Measurements from ENCODE around the gene LAMP5.

The LAMP5 gene, protein sequence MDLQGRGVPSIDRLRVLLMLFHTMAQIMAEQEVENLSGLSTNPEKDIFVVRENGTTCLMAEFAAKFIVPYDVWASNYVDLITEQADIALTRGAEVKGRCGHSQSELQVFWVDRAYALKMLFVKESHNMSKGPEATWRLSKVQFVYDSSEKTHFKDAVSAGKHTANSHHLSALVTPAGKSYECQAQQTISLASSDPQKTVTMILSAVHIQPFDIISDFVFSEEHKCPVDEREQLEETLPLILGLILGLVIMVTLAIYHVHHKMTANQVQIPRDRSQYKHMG

GRCh38 chr20:9514461-9515213 lies at the start of gene LAMP5:
LAMP5 (plus strand) TSS chr20:9514590; CDS start chr20:9514853, 263 bp downstream.
- DNase-seq: no peak

DNA sequence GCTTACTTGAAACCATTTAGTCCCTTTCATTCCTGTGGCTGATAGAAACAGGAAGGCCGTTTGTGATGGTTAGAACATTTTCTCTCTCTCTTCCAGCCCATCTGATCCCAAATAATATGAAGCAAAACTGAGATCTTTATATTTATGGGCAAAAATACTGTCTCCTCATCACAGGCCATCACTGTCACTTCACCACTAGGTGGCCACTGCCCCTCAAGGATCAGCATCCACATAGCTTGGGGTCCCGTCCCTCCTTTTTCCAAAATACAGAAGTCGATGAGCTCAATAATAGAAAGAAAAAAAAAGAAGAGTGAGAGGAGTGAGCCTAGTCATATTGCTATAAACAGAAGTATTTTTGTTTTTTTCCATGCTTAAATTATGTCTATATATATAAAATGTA lies 46.4 kb upstream of the LAMP5 start:
- no peak for DNase-seq

- DNase-seq: no peak
Observed at GRCh38 chr20:9474835-9475415, 39.5 kb upstream of the LAMP5 start.

DNA sequence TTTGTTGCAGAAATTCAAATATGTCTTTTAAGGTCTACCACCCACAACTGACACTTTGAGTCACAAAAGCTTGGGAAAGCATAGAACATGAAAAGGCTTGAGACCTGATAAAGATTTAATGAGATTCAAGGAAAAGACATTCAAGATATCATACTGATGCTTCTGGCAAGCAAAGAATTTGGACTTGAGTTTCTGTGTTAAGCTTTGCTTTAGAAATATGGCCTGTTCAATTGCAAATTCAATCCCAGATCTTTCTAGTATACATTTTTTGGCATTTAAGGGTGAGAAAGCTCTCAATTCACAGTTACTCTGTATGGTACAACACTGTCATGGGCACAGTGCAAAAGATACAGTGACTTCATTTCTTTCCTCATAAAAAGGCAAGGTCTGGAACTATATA lies 38.9 kb upstream of the LAMP5 start:
- no peak for DNase-seq

GRCh38 chr20:9476174-9476573 lies 38.2 kb upstream of the LAMP5 start:
- DNase-seq: no peak

DNA sequence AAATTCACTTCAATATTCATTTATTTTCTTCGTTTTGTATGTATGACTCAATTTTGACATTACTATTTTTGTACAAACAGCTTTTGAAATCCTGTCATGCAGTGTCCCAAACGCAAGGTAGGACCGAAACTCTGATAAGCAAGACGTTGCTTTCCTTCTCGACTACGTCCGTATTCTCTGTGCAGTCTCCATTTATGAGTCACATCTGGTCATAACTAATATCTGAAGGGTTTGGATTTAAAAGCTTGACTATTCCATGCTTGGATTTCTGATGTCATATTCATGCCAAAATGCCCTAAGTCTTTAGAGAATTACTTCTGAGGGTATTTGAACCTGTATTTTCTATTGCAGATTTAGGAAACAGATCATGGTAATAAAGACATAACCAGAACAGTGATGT lies 37.8 kb upstream of the LAMP5 start:
- no peak for DNase-seq

GRCh38 chr20:9478771-9479170 lies 35.6 kb upstream of the LAMP5 start:
- DNase-seq: no peak

- no peak for DNase-seq
Observed at GRCh38 chr20:9480066-9480465, 34.3 kb upstream of the LAMP5 start.

DNA sequence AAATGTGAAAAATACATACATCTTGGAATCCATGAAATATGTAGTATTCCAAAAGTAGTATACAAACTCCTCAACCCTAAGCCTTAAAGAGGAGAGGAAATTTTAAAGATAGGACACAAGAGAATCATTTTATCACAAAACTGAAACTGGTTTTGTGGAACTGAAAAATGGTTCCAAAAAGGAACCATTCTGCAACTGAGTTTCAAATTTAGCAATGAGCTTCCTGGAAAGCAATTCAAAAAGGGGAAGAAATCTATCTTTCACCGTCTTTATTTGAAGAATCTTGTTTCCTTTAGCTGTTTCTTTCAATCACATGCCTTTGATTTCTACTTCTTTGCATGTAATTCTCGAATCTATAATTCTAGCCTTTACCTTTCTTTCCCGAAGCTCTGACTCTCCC lies 32.2 kb upstream of the LAMP5 start:
- no peak for DNase-seq

DNA sequence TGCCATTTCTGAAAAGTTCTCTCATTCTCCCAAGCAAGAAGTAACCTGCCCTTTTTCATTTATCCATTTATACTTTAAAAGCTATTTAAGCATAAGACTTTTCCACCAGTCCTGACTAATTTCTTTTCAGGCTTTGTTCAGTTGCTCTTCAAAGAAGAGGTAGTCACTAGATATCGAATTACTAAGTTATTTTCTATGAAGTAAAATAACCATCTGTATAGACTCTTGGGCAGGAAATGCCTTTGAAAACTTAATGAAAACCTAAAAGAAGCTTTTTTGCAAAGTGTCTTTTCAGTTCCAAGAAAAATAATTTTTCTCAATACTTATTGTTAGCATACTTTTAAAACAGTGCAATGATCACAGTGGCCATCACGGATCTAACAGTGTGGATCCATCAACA lies 31.3 kb upstream of the LAMP5 start:
- DNase-seq: no peak

- no peak for DNase-seq
Observed at GRCh38 chr20:9485614-9486340, 28.6 kb upstream of the LAMP5 start.

GRCh38 chr20:9487231-9487630 lies 27.2 kb upstream of the LAMP5 start:
- DNase-seq: no peak

DNA sequence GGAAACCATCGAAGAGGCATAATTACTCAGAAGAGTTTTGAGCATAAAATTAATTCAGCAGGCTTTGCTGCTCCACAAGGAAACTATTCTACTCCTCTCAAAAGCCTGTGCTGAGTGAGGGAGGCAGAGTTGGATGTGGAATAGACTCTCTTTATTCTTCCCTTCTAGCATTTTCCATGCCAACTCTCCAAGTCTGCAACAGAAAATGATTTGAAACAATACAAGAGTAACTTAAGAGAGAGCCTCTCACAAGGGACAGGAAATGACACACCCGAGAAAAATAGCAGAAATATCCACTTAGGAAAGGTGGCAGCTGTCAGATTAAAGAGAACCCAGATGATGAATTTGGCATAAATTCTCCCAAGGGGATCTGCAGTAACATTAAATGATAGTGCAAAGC lies 26.3 kb upstream of the LAMP5 start:
- DNase-seq: no peak

DNA sequence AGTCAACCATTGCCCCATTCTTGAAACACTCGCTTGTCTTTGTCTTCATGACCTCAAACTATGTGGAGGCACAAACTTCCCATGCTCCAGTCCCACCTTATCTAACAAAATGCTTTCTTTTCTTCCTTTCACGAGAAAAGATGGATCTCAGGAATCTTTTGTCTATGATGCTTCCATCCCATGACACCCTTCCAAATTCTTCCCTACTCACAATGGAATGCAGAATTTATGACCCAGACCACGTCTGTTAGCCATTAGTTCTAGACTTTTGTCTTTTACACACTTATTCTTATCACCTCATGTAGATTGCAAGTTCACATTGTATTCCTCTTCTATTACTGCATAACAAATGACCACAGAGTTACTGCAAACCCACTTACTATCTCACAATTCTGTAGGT lies 24.2 kb upstream of the LAMP5 start:
- DNase-seq: no peak

DNA sequence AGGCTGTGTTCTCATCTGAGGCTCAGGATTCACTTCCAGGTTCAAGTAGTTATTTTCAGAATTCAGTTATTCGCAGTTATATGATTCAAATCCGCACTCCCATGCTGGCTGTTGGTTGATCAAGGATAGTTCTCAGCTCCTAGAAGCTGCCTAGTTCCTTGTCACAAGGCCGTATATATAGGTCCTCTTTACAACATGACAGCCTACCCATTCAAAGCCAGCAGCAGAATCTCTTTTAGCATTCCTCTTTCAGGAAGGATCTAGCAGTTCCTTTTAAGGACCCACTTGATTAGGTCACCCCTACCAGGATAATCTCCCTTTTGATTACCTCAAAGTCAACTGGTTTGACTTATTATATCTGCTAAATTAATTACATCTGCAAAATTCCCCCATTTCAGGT lies 23.8 kb upstream of the LAMP5 start:
- DNase-seq: no peak

DNA sequence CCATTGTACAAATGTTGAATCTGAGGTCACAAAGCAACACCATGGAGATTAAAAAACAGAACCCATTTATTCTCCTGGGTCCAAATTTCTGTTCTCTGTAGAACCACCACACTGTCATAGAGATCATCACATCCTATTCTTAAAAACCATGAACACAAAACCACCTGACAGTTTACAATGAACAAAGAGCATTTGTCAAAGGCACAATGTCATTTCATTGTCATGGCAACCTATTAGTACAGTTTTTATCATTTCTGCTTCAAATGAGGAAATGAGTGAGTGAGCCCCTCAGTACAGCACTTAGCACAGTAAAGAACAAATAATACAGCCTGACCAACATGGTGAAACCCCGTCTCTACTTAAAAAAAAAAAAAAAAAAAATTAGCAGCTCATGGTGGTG lies 23.1 kb upstream of the LAMP5 start:
- no peak for DNase-seq

- no peak for DNase-seq
Observed at GRCh38 chr20:9492067-9492466, 22.3 kb upstream of the LAMP5 start.

DNA sequence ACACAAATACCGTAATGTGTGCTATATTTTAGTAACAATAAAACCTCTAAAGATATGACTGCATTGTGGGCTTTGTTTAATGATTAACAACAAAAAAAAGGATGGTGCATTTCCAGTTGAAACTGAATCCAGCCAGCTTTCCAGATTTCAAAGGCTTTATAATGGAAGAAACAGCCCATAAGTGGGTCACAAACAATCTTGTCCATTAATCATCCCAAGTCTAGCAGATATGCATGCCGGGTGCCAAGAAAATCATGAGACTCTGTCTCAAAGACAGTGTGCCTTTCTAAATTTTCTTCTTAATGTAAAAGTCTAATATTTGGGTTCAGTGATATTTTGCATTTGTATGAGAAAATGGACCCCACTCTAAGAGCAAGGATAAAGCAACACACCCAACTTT lies 20.6 kb upstream of the LAMP5 start:
- no peak for DNase-seq

GRCh38 chr20:9495701-9496100 lies 18.7 kb upstream of the LAMP5 start:
- DNase-seq: no peak

- DNase-seq: no peak
Observed at GRCh38 chr20:9496155-9496554, 18.2 kb upstream of the LAMP5 start.

- DNase-seq: no peak
Observed at GRCh38 chr20:9498322-9498721, 16.1 kb upstream of the LAMP5 start.

DNA sequence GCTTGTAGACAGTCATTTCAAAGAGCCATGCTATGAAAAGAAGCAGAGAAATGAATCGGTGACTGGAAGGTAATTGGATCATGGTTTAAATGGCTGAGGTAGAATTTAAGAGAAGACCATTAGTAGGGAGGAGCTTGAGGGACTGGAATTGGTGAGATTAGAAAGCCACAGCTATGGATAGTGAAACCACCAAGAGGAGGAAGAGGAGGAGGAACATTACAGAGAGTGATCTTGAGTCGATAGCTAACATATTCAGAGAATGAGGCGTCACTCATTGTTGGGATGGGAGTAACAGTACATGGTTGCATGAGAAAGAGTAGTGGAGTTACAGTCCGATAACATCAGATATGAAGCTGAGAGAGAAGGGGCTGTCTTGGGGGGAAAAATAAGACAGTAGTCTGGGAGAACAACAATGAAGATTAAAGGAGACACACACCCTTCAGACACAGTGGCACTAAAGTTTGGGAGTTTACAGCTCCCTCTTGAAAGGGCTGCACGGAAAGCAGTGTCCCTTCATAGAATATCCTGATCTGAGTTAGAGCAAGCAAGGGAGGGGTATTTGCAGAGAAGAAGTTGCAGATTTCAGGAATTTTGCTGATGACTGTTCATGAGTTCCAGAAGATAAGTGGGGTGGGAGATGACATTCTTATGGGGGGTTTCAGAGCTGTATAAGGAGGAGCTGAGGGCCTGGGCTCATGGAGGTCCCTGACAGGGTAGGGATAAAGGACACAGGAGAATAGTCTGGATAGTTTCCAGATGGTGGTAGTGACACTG lies 15.1 kb upstream of the LAMP5 start:
- no peak for DNase-seq

GRCh38 chr20:9500121-9500520 lies 14.3 kb upstream of the LAMP5 start:
- DNase-seq: no peak

All from stimulated activated CD4-positive, alpha-beta T cell treated with anti-CD3 and anti-CD28 coated beads, Interleukin-2, amount 100 ng/mL, for 48 hours (primary cell).